ENCODE results near the gene CLCN2. TPM values are rescaled to one million over a fixed set of nuclear protein-coding genes. Genes with fewer than 3 reads are reported as not detected.
A peak's percentile ranks its signal among the peaks of the same experiment; 100 is the strongest.

CLCN2 gene
- total RNA-seq, 1 donor from 2014 or later: 8.4 TPM

DNA sequence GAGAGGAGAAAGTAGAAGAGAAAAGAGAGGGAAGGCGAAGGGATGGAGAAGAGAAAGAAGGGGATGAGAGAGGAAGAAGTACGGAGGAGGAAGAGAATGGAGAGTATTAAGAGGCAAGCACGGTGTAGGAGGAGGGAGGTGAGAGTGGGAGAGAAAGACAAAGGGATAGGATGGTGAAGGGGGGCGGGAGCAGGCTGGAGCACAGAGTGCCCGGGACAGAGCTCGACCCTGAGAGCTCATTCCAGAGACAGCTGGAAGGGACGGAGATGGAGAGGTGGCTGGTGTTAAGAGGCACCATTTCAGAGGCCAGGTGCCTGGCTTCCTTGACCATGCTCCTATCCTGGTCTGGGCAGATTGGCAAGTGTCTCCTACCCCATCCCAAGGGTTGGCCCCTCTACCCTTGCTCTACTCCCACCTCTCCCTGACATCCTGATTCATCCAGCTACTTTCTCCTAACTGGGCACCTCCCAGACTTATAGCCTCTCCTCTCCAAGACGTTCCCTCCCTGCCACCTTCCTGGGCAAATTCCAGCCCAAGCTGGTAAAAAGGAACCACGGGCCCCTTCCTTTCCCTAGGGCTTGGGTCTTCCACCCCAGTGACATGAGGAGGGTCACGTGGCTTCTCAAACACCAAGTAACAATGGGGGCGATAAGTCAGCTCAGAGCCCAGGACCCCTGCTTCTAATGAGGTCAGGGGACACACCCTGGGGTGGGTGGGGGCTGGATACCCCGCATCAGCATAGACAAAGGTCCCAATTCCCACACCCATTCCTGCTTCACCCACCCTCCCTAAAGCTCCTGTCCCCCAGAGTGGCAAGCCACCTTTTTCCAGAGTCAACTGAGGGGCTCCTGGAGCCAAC is 1.1 kb downstream of the CLCN2 start:
- no peak for DNase-seq

- DNase-seq: peak; percentile 57
Measured at GRCh38 chr3:184359610-184360009, 1.8 kb downstream of the CLCN2 start.

- DNase-seq: no peak
Measured at GRCh38 chr3:184358921-184359350, 2.5 kb downstream of the CLCN2 start.

GRCh38 chr3:184358124-184358767 is 3.2 kb downstream of the CLCN2 start:
- no peak for DNase-seq

GRCh38 chr3:184357248-184358123 is 3.9 kb downstream of the CLCN2 start:
- no peak for DNase-seq

GRCh38 chr3:184355261-184356040 is 6.0 kb downstream of the CLCN2 start:
- no peak for DNase-seq

DNA sequence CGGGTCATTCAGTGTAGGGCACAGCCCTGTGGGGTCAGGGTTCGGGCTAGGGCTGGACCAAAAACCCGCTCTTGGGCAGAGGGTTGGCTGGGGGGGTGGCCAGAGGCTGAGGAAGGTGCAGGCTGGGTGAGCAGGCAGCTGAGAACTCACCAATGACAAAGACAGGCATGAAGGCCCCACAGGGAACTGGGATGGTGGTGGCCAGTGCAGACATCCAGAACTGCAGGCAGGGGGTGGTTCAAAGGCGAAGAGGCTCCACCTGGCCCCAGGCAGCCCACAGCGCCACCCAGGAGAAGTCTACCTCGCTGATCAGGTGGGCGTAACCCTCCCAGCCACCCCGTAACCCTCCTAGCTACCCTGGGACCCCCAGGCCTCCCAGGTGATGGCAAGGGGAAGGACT is 6.7 kb downstream of the CLCN2 start:
- no peak for DNase-seq

GRCh38 chr3:184354121-184354728 is 7.2 kb downstream of the CLCN2 start:
- DNase-seq: no peak

DNA sequence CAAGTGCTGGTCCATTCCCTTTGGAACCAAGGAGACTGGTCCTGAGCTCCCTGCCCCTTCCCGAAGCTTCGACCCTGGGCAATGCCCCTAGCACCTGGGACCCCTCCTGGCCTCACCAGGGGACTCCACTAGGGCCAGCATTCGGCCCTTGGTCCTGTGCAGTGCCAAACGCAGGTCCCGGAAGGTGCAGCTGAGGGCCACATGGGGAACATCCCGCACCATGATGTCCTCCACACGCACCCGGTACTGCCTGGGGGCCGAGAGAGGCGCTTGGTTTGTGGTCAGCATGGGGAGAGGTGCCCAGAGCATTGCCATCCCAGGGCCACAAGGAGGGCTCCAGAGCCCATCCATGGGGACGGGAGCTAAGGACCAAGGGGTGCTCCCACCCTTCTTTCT is 7.9 kb downstream of the CLCN2 start:
- DNase-seq: no peak

DNA sequence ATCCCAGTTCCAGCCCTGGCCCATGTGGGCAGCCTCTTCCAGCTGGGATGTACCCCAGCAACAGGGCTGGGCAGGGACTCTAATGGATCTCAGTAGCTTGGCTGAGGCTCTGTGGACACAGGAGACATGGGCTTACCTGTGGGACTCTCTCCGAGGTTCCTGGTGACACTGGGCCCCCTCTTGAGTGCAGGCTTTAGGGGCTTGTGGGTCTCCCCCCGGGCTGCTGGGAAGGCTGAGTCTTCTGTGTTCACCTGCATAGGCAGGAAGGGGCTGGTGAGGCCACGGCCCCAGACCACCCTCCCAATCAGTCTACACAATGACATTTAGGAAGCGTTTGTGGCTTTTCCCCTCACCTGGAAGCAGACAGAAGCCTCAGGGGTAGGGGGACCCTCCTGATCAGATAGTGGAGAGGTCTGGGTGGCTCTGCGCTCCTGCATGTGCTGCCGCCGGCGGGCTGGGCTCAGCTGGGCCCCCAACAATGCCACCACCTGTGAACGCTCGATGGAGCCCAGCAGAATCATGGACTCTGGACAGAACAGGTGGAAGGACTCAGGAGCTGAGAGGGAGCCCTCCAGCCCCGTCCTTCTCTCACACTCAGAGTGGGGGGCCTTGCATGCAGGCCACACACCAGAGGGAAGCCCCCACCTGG is 8.4 kb downstream of the CLCN2 start:
- DNase-seq: no peak

DNA sequence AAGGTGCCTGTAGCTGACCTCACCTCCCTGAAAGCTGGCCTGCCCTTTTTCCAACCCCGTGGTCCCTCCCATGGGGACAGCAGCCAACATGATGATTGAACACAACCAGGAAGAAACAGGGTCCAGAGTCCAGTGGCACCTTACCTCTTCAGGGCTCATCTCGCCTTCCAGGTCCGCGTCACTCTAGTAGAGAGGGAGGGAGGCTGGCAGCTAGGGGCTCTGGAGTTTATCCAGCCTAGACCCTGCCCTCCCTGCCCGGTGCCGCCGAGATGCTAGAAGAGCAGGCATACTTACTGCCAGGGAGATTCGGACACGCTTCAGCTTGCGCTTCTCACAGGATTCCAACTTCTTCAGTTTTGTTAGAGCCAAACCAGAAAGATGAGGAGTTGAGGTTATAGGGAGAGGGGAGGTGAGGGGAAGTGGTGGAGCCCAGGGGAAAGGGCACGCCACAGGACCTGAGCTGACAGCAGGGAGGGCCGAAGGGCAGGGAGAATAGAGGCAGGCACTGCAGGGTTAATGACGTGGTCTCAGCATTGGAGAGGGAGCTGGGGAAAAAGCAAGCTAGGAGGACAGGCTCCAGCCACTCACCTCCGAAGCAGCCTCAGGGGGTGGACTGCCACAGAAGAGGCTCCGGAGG is 9.1 kb downstream of the CLCN2 start:
- no peak for DNase-seq

- no peak for DNase-seq
Measured at GRCh38 chr3:184351511-184352148, 9.8 kb downstream of the CLCN2 start.

- DNase-seq: no peak
Measured at GRCh38 chr3:184350618-184351017, 10.8 kb downstream of the CLCN2 start.

DNA sequence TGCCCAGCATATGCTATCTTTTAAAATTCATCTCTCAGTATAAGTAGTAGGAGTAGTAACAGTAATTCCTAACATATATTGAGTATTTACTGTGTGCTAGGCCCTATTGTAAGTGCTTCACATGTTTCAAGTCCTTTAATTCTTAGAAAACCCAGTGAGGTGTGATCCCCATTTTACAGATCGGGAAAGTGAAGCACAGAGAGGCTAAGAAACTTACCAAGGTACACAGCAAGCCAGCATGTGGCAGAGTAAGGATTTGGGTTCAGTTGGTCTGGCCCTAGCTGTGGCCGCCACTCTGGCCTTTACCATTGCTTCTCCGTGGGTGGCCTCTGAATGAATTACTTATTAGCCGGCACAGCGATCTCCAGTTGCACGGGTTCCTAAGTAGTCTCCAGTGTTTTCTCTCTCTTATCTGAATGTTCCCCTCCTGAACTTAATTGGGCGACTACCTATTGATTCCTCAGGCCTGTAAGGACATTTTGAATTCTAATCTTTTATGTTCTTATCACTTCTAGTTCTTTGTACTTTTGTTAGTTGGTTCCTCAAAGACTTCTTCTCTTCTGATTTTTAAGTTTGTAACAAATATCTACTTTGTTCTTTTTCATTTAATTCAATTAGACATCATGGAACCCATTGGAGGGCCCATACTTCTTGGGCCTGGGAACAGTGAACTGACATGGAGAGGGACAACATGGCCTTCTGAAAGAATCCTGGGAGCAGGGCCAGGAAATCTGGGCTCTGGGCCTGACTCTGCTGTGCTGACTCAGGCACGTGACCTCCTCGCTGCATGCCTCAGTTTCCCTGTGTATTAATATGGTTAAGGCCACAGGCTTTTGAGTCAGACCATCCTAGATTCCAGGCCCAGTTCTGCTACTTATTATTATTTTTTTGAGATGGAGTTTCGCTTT is 11.6 kb downstream of the CLCN2 start:
- DNase-seq: no peak

DNA sequence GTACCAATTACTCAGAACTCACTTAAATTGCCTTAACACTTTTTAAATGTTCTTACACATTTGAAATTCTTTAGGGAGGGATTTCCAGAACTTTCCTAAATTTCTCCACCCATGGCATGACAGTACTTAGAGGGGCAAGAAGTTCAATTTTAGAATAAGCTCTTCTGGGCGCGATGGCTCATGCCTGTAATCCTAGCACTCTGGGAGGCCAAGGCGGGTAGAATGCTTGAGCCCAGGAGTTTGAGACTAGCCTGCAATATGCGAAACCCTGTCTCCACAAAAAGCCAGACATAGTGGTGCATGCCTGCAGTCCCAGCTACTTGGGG is 13.4 kb downstream of the CLCN2 start:
- no peak for DNase-seq

GRCh38 chr3:184347321-184348056 is 13.9 kb downstream of the CLCN2 start:
- no peak for DNase-seq

DNA sequence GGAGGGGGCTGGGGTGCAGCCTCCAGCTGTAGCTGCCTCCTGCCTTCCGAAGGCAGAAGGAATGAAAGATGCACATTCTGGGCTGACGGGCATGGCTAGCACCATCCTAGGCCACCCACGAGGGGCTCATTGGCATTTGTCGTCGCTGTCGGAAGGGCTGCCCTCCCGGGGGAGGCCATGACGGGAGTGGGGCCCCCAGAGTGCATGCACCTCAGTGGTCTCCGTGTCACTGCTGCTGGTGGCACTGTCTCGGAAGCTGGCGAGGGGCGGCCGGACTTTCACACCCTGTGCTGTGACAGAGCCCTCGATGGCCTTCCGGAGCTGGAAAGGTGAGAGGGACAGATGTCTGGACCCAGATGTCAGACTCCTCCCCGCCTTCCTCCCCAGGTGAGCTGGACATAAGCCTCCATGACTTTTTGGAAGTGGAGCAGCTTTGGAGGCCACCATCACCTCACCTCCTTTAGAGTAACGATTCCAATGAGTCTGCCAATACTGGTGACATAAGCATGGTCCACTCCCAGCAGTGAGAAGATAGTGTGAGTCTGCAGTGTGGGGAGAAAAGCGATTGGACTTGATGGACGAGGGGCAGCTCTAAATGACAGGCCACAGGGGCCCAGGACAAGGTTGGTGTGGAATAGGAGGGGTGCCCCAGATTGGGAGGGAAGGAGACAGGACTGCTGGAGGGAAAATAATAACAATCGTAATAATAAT is 14.8 kb downstream of the CLCN2 start:
- no peak for DNase-seq
